SK-N-SH treated with all-trans-retinoic acid at 6 μM for 48 hours (cell line): ENCODE results near the gene ZNF768.

Experiments
- BACH2 ChIP-seq: fragments of 250-450 bp; sonication (Bioruptor Pico); IDR thresholded peaks from 2 replicates; pipeline ENCODE4 v1.9.0; 2021; ENCODE audit warnings: mild to moderate bottlenecking, borderline replicate concordance
- CSDC2 ChIP-seq: fragments of 250-450 bp; sonication (Bioruptor Pico); IDR thresholded peaks from 2 replicates; pipeline ENCODE4 v1.5.0; 2020; ENCODE audit warnings: mild to moderate bottlenecking, moderate library complexity
- ESRRG ChIP-seq: fragments of 250-450 bp; sonication (Bioruptor Pico); IDR thresholded peaks from 2 replicates; pipeline ENCODE4 v1.6.1; 2021; ENCODE audit warnings: mild to moderate bottlenecking
- ISL1 ChIP-seq: fragments of 250-450 bp; sonication (Bioruptor Pico); IDR thresholded peaks from 2 replicates; pipeline ENCODE4 v2.1.2; 2022; ENCODE audit warnings: mild to moderate bottlenecking, moderate library complexity
- PATZ1 ChIP-seq: fragments of 250-450 bp; sonication (Bioruptor Pico); IDR thresholded peaks from 2 replicates; pipeline ENCODE4 v1.8.0; 2020; ENCODE audit warnings: mild to moderate bottlenecking, moderate library complexity, borderline replicate concordance
- SNAI2 ChIP-seq: fragments of 250-450 bp; sonication (Bioruptor Pico); IDR thresholded peaks from 2 replicates; pipeline ENCODE4 v1.5.0; 2020; ENCODE audit warnings: mild to moderate bottlenecking, moderate library complexity
- ZNF565 ChIP-seq: fragments of 450-650 bp; formaldehyde crosslinking; conservative IDR thresholded peaks from 2 replicates; pipeline ENCODE4 v1.5.0; 2020; ENCODE audit warnings: low read depth, mild to moderate bottlenecking, moderate library complexity

- TF ChIP-seq CSDC2 (CRISPR knock-in tag) (no peak), ZNF565 (CRISPR knock-in tag) (no peak), ISL1 (no peak), SNAI2 (CRISPR knock-in tag) (no peak), ESRRG (CRISPR knock-in tag) (no peak), BACH2 (CRISPR knock-in tag) (no peak), PATZ1 (no peak)
Measured at GRCh38 chr16:30523768-30524574, 2.4 kb downstream of the ZNF768 start.
